Esophagus squamous epithelium (tissue), 5 donors: ENCODE measurements around the gene TIMM22. TPM values are rescaled to one million over a fixed set of nuclear protein-coding genes. Genes with fewer than 3 reads are reported as not detected.
"Not testable (repeated sequence)": the region's sequence is repeated elsewhere in the genome, so short reads cannot be mapped to it uniquely, and the experiment has no call there.

Source experiments
- DNase-seq: peaks from one replicate; lab custom pipeline; 2025; lab: John Stamatoyannopoulos, UW
- H3K27ac ChIP-seq, 4 donors: fragments of 200-600 bp; sonication (generic); one replicate each; pipeline ENCODE4 v1.5.1; 2016 to 2019; ENCODE audit warnings: mild to moderate bottlenecking in 1 of 4
- H3K27me3 ChIP-seq, 4 donors: fragments of 200-600 bp; sonication (generic); 1 replicate in 3 of 4; 2 replicates in 1 of 4; pipeline versions ENCODE4 v1.5.1 to v1.6.0; 2017 to 2021; ENCODE audit warnings: antibody characterized with exemption in 1 of 4
- H3K36me3 ChIP-seq, 3 donors: fragments of 200-600 bp; sonication (generic); one replicate each; pipeline ENCODE4 v1.5.1; 2016 to 2019
- H3K4me1 ChIP-seq, 3 donors: fragments of 200-600 bp; sonication (generic); one replicate each; pipeline ENCODE4 v1.5.1; 2017 to 2019
- H3K4me3 ChIP-seq, 4 donors: fragments of 200-600 bp; sonication (generic); 1 replicate in 3 of 4; 2 replicates in 1 of 4; pipeline ENCODE4 v1.5.1; 2016 to 2019; ENCODE audit warnings: mild to moderate bottlenecking in 2 of 4, moderate library complexity in 1 of 4
- H3K9me3 ChIP-seq, 3 donors: fragments of 200-600 bp; sonication (generic); one replicate each; pipeline ENCODE4 v1.5.1; 2016 to 2019
- CTCF ChIP-seq, 6 experiments: fragments of 450-650 bp in 4 of 6; fragments of 200-600 bp in 2 of 6; sonication (generic) in 2 of 6; IDR thresholded peaks; one replicate each; pipeline ENCODE4 v1.5.1; 2016 to 2019; ENCODE audit warnings: antibody characterized with exemption in 6 of 6, mild to moderate bottlenecking in 4 of 6, moderate library complexity in 4 of 6
- POLR2A ChIP-seq, 4 donors: fragments of 450-650 bp; IDR thresholded peaks; one replicate each; pipeline ENCODE4 v1.6.1; 2017; ENCODE audit warnings: antibody characterized with exemption in 4 of 4, mild to moderate bottlenecking in 4 of 4, moderate library complexity in 3 of 4
- WGBS, 2 donors: methylation state at CpG; one replicate each; pipeline ENCODE4 v1.1.5; 2018; 5-methylcytosine and 5-hydroxymethylcytosine counted together
- intact Hi-C: fragments of 100-400 bp; cut with DNase I; formaldehyde crosslinking; loops from one replicate; pipeline ENCODE4 v1.15.0; 2022
- total RNA-seq, 4 donors: library from RNA; depleted of rRNA; stranded (reverse); fragments of >200 nt; gene quantifications; one replicate each; pipeline ENCODE4 v1.1.0, GENCODE V29; 2016
- donor health status: DM: yes; HTN: yes; CAD: no.

The TIMM22 gene
- total RNA-seq, 4 donors from 2014 or later = 7.7 to 18.5 (median 11.8) TPM

DNA sequence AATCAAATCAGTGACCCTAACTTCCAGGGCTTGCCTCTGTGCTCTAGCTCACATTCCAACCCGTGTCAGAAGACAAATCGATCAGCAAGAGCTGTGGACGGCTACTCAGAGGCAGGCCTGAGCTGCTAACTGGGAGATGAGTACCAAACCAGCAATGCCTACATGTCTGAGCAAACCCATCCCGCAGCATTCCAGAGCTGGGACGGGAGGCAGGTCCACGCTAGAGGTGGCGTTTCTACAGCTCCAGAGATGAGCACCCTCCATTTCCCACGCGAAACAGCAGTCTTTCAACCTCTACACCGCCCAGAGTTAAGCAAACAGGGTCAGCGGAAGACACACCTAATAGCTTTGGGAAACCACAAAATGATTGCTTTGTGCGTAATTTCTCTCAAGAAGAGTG, 23.9 kb upstream of the TIMM22 start:
- H3K27ac ChIP-seq = peak overlapping the region; percentile 10 to 68 (median 38)
- TF ChIP-seq CTCF (IDR thresholded peaks at IDR 0.05) (no peak), POLR2A (IDR thresholded peaks at IDR 0.05) (no peak)
- intact Hi-C loops = no loop called here

GRCh38 chr17:974778-975177, 22.2 kb upstream of the TIMM22 start:
- H3K4me3 ChIP-seq, H3K9me3 ChIP-seq, H3K27me3 ChIP-seq, DNase-seq, H3K36me3 ChIP-seq: not testable (repeated sequence)
- intact Hi-C loops = loop anchor here (5.0 kb wide), 1 partner anchor 97 kb away; no protein-coding TSS in a partner anchor
- Histone ChIP-seq H3K4me1 (peaks cover 13 to 71% (median 24%) of the 10 kb centered on the region in 3 donors), H3K27ac (peak overlapping the region in 3 of 4 donors; percentile 44 to 90 (median 85))
- 64 to 66% methylated on average over 2 of the region's 2 CpGs for WGBS, 2 donors

More for the DNA sequence above, 23.9 kb upstream of the TIMM22 start:
- peaks cover 5 to 78% (median 24%) of the 10 kb centered on the region in 3 donors for H3K4me1 ChIP-seq
- H3K36me3 ChIP-seq = no peaks in the 10 kb centered on the region
- no peaks in the 10 kb centered on the region for H3K27me3 ChIP-seq
- H3K4me3 ChIP-seq = no peak overlapping the region
- no peak for DNase-seq
- no peaks in the 10 kb centered on the region for H3K9me3 ChIP-seq
- 37 to 67% methylated on average over 12 of the region's 12 CpGs for WGBS, 2 donors

DNA sequence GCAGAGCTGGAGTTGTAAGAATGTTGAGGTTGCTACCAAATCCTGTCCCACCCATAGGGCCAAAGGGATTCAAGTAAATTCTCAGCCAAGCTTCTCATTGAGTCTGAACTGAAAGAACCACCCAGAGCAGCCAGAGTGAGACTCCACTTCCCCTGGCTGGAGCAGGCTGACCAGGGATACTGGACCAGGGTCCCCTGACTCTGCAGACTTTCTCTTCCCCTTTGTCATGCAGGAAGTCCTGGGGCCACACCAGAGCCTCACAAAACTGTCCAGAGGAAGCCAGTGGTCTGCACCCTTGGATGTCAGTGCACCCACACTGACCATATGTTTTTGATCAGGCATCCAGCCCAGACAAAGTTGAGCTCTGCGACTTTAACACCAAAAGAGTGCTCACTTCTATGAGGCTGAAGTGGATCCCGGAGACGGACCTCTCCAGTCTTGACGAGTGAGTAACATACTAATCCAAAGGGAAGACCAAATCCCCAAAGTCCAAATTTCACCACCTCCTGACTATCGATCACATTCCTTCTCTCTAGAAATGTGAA, 21.5 kb upstream of the TIMM22 start:
- intact Hi-C loops = loop anchor here (5.0 kb wide), 1 partner anchor 98 kb away; no protein-coding TSS in a partner anchor
- TF ChIP-seq CTCF (IDR thresholded peaks at IDR 0.05) (no peak), POLR2A (IDR thresholded peaks at IDR 0.05) (no peak)
- Histone ChIP-seq H3K4me3 (no peak overlapping the region), H3K27ac (peak overlapping the region in 3 of 4 donors; percentile 44 to 90 (median 85)), H3K36me3 (no peaks in the 10 kb centered on the region), H3K27me3 (peaks cover 0 to 6% (median 0%) of the 10 kb centered on the region in 4 donors), H3K9me3 (no peaks in the 10 kb centered on the region), H3K4me1 (peaks cover 19 to 72% (median 30%) of the 10 kb centered on the region in 3 donors)
- 60 to 69% methylated on average over 1 to 5 of the region's 5 CpGs for WGBS, 2 donors
- no peak for DNase-seq

DNA sequence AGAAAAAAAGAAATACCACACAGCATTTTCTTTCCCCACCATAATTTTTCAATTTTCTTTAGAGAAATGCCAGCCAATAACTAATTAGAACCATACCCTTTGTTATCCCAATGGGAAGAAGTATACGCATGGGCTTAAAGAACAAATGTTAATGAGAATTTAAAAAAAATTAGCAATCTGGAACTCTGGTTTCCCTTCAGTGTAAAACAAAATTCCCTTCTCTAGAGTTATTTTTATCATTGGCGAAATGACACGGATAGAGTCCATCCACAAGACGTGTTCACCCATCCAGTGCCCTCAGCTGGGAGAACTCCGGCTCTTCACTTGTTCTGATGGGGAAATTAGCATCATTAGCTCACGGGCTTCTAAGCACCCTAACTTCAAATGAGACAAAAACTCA, 20.6 kb upstream of the TIMM22 start:
- WGBS, 2 donors = 63 to 84% methylated on average over 6 of the region's 6 CpGs
- H3K27ac ChIP-seq = peak overlapping the region in 2 of 4 donors; percentile 85 to 90
- H3K27me3 ChIP-seq = peaks cover 0 to 6% (median 0%) of the 10 kb centered on the region in 4 donors
- peaks cover 19 to 77% (median 31%) of the 10 kb centered on the region in 3 donors for H3K4me1 ChIP-seq
- intact Hi-C loops = loop anchor here (5.0 kb wide), 1 partner anchor 99 kb away; no protein-coding TSS in a partner anchor
- TF ChIP-seq CTCF (IDR thresholded peaks at IDR 0.05) (no peak), POLR2A (IDR thresholded peaks at IDR 0.05) (no peak)
- no peaks in the 10 kb centered on the region for H3K9me3 ChIP-seq
- H3K36me3 ChIP-seq = no peaks in the 10 kb centered on the region
- DNase-seq = no peak
- no peak overlapping the region for H3K4me3 ChIP-seq

- Histone ChIP-seq H3K4me1 (peaks cover 19 to 77% (median 31%) of the 10 kb centered on the region in 3 donors), H3K36me3 (no peaks in the 10 kb centered on the region), H3K27me3 (peaks cover 0 to 6% (median 0%) of the 10 kb centered on the region in 4 donors), H3K4me3 (peak overlapping the region in 2 of 4 donors; percentile 78 to 94), H3K27ac (peak overlapping the region in 3 of 4 donors; percentile 85 to 92 (median 90)), H3K9me3 (no peaks in the 10 kb centered on the region)
- TF ChIP-seq CTCF (IDR thresholded peaks at IDR 0.05) = no peak
- TF ChIP-seq POLR2A (IDR thresholded peaks at IDR 0.05) = no peak
- DNase-seq = no peak
- intact Hi-C loops = loop anchor here (5.0 kb wide), 1 partner anchor 100 kb away; no protein-coding TSS in a partner anchor
- 31 to 43% methylated on average over 6 of the region's 6 CpGs for WGBS, 2 donors
Observed at GRCh38 chr17:977166-977565, 19.8 kb upstream of the TIMM22 start.
